ENCODE results near the gene TENT4A. TPM values are rescaled to one million over a fixed set of nuclear protein-coding genes. Genes with fewer than 3 reads are reported as not detected.

TENT4A gene
- total RNA-seq, 1 donor, result 21.4 TPM

DNA sequence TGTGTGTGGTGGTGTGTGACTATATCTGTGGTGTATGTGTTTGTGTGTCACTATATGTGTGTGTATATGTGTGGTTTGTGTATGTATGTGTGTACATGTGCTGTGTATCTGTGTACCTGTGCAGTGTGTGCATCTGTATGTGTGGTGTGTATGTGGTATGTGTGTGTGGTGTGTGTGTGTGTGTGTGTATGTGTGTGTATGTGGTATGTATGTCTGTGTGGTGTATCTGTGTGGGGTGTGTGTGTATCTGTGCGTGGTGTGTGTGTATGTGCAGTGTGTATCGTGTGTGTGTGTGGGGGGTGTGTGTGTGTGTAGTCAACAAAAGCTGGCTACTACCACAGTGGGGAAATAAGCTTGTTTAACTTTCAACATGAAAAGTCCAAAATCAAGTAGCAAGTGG, 31.6 kb upstream of the TENT4A start:
- no peak for DNase-seq (ENCODE audit: insufficient read length, low spot score, missing footprints)
- TF ChIP-seq CTCF (IDR thresholded peaks at IDR 0.05; ENCODE audit: extremely low read depth, low read depth, low read length), result no peak
- Histone ChIP-seq H3K79me2 (ENCODE audit: insufficient read depth, low read length) (no peaks in the 10 kb centered on the region), H3K27me3 (ENCODE audit: insufficient read depth, low read length) (no peaks in the 10 kb centered on the region), H4K20me1 (ENCODE audit: insufficient read depth, low read length) (no peaks in the 10 kb centered on the region), H3K4me2 (ENCODE audit: insufficient read depth, low read length) (no peak overlapping the region), H3K36me3 (ENCODE audit: insufficient read depth, low read length) (no peaks in the 10 kb centered on the region), H3K4me1 (ENCODE audit: insufficient read depth, low read length) (no peaks in the 10 kb centered on the region), H3K27ac (ENCODE audit: low read depth, low read length) (no peak overlapping the region), H3K4me3 (ENCODE audit: insufficient read depth, low read length) (no peak overlapping the region), H2AFZ (ENCODE audit: low read length) (no peak overlapping the region), H3K9me3 (ENCODE audit: low read depth, low read length) (no peaks in the 10 kb centered on the region)

GRCh38 chr5:6682239-6682638, 31.0 kb upstream of the TENT4A start:
- no peaks in the 10 kb centered on the region for H3K79me2 ChIP-seq (ENCODE audit: insufficient read depth, low read length)
- H2AFZ ChIP-seq (ENCODE audit: low read length), result no peak overlapping the region
- no peaks in the 10 kb centered on the region for H3K9me3 ChIP-seq (ENCODE audit: low read depth, low read length)
- H3K4me2 ChIP-seq (ENCODE audit: insufficient read depth, low read length), result no peak overlapping the region
- peak; percentile 32 for DNase-seq (ENCODE audit: insufficient read length, low spot score, missing footprints)
- no peak for TF ChIP-seq CTCF (IDR thresholded peaks at IDR 0.05; ENCODE audit: extremely low read depth, low read depth, low read length)
- H3K4me1 ChIP-seq (ENCODE audit: insufficient read depth, low read length), result no peaks in the 10 kb centered on the region
- H3K27me3 ChIP-seq (ENCODE audit: insufficient read depth, low read length), result no peaks in the 10 kb centered on the region
- H3K36me3 ChIP-seq (ENCODE audit: insufficient read depth, low read length), result no peaks in the 10 kb centered on the region
- H4K20me1 ChIP-seq (ENCODE audit: insufficient read depth, low read length), result no peaks in the 10 kb centered on the region
- H3K27ac ChIP-seq (ENCODE audit: low read depth, low read length), result no peak overlapping the region
- no peak overlapping the region for H3K4me3 ChIP-seq (ENCODE audit: insufficient read depth, low read length)

- TF ChIP-seq CTCF (IDR thresholded peaks at IDR 0.05; ENCODE audit: extremely low read depth, low read depth, low read length), result no peak
- no peaks in the 10 kb centered on the region for H3K9me3 ChIP-seq (ENCODE audit: low read depth, low read length)
- H3K36me3 ChIP-seq (ENCODE audit: insufficient read depth, low read length), result no peaks in the 10 kb centered on the region
- no peaks in the 10 kb centered on the region for H3K4me1 ChIP-seq (ENCODE audit: insufficient read depth, low read length)
- no peak overlapping the region for H2AFZ ChIP-seq (ENCODE audit: low read length)
- no peak for DNase-seq (ENCODE audit: insufficient read length, low spot score, missing footprints)
- no peak overlapping the region for H3K4me3 ChIP-seq (ENCODE audit: insufficient read depth, low read length)
- no peaks in the 10 kb centered on the region for H4K20me1 ChIP-seq (ENCODE audit: insufficient read depth, low read length)
- H3K27ac ChIP-seq (ENCODE audit: low read depth, low read length), result no peak overlapping the region
- no peaks in the 10 kb centered on the region for H3K27me3 ChIP-seq (ENCODE audit: insufficient read depth, low read length)
- H3K4me2 ChIP-seq (ENCODE audit: insufficient read depth, low read length), result no peak overlapping the region
- H3K79me2 ChIP-seq (ENCODE audit: insufficient read depth, low read length), result no peaks in the 10 kb centered on the region
Observed at GRCh38 chr5:6683241-6683640, 30.0 kb upstream of the TENT4A start.

DNA sequence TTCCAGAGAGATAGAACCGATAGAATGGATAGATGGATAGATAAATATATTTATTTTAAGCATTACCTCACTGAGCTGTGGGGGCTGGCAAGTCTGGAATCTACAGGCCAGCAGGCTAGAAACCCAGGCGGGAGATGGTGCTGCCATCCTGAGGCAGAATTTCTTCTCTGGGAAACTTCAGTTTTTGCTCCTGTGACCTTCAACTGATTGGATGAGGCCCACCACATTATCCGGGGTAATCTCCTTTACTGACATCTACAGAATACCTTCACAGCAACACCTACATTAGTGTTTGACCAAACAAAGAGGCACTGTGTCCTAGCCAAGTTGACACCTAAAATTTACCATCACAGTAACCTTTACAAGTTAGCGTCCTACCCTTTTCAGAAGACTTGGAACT, 29.2 kb upstream of the TENT4A start:
- Histone ChIP-seq H3K36me3 (ENCODE audit: insufficient read depth, low read length) (no peaks in the 10 kb centered on the region), H3K27me3 (ENCODE audit: insufficient read depth, low read length) (no peaks in the 10 kb centered on the region), H3K79me2 (ENCODE audit: insufficient read depth, low read length) (no peaks in the 10 kb centered on the region), H3K4me3 (ENCODE audit: insufficient read depth, low read length) (no peak overlapping the region), H3K9me3 (ENCODE audit: low read depth, low read length) (no peaks in the 10 kb centered on the region), H4K20me1 (ENCODE audit: insufficient read depth, low read length) (no peaks in the 10 kb centered on the region), H2AFZ (ENCODE audit: low read length) (no peak overlapping the region), H3K4me2 (ENCODE audit: insufficient read depth, low read length) (no peak overlapping the region), H3K4me1 (ENCODE audit: insufficient read depth, low read length) (no peaks in the 10 kb centered on the region), H3K27ac (ENCODE audit: low read depth, low read length) (no peak overlapping the region)
- DNase-seq (ENCODE audit: insufficient read length, low spot score, missing footprints), result no peak
- TF ChIP-seq CTCF (IDR thresholded peaks at IDR 0.05; ENCODE audit: extremely low read depth, low read depth, low read length), result no peak

Data from osteoblast (primary cell).